VCaP (cell line): ENCODE measurements around the gene LMNTD2.

Source experiments
- H3K27ac ChIP-seq: fragments of 450-650 bp; 2 replicates; pipeline ENCODE4 v1.5.1; 2017
- TF ChIP-seq, protein P1 (sequence below): fragments of 450-650 bp; conservative IDR thresholded peaks from 2 replicates; pipeline ENCODE4 v1.5.1; 2017; ENCODE audit warnings: mild to moderate bottlenecking, moderate library complexity

LMNTD2 gene

GRCh38 chr11:586376-587316 is 26.1 kb upstream of the LMNTD2 start:
- TF ChIP-seq, protein P1, sequence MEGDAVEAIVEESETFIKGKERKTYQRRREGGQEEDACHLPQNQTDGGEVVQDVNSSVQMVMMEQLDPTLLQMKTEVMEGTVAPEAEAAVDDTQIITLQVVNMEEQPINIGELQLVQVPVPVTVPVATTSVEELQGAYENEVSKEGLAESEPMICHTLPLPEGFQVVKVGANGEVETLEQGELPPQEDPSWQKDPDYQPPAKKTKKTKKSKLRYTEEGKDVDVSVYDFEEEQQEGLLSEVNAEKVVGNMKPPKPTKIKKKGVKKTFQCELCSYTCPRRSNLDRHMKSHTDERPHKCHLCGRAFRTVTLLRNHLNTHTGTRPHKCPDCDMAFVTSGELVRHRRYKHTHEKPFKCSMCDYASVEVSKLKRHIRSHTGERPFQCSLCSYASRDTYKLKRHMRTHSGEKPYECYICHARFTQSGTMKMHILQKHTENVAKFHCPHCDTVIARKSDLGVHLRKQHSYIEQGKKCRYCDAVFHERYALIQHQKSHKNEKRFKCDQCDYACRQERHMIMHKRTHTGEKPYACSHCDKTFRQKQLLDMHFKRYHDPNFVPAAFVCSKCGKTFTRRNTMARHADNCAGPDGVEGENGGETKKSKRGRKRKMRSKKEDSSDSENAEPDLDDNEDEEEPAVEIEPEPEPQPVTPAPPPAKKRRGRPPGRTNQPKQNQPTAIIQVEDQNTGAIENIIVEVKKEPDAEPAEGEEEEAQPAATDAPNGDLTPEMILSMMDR: no peak
- no peak overlapping the region for H3K27ac ChIP-seq

- H3K27ac ChIP-seq: no peak overlapping the region
- TF ChIP-seq, protein P1: no peak
Observed at GRCh38 chr11:584287-584686, 23.7 kb upstream of the LMNTD2 start.

- TF ChIP-seq, protein P1: no peak
- H3K27ac ChIP-seq: no peak overlapping the region
Observed at GRCh38 chr11:581752-582151, 21.2 kb upstream of the LMNTD2 start.

- H3K27ac ChIP-seq: no peak overlapping the region
- TF ChIP-seq, protein P1: no peak
Observed at GRCh38 chr11:581342-581741, 20.8 kb upstream of the LMNTD2 start.

DNA sequence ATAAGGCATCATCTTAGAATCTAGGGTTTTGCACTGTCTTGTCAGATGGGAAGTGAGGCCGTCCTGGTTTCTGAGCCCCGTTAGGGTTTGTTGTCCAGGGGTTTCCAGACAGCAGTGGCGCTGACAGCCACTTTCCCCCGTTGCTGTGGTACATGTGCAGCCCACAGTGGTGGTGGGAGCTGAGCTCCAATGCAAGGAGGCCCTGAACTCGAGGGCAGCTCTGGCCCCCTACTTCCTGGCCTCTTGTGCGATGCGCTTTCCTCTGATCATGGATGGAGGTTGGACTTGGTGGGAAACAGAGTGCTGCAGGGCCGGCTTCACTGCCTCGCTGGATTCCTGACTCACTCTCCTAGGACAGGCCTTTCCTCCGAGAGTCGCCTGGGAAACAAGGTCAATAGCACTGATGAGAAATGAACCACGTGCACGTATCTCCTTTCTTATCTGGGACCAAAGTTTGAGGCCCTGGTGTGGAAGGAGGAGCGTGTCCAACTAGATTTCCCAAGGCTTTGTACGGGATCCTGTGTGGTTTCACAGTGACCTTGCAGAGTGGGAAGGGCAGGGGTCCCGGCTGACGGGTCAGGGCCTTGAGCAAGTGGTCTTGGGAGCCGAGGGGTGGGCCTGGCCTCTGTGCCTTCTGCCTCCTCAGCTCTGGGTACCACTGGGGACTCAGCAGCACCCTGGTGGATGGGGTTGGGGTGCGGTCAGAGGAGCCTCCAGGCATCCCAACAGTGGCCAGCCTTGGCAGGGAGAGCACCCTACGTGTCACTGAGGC is 19.5 kb upstream of the LMNTD2 start:
- TF ChIP-seq, protein P1: no peak
- H3K27ac ChIP-seq: no peak overlapping the region

GRCh38 chr11:578276-579035 is 17.9 kb upstream of the LMNTD2 start:
- TF ChIP-seq, protein P1: no peak
- peak overlapping the region; percentile 95; the same call in 1 of the 2 replicates for H3K27ac ChIP-seq

- peak overlapping the region; percentile 95 for H3K27ac ChIP-seq
- TF ChIP-seq, protein P1: no peak
Observed at GRCh38 chr11:577611-577894, 17.0 kb upstream of the LMNTD2 start.
